Measurements from ENCODE around the gene PDE6H. TPM values are rescaled to one million over a fixed set of nuclear protein-coding genes. Genes with fewer than 3 reads are reported as not detected.

The PDE6H gene
- total RNA-seq, 1 donor from 2014 or later: not detected

DNA sequence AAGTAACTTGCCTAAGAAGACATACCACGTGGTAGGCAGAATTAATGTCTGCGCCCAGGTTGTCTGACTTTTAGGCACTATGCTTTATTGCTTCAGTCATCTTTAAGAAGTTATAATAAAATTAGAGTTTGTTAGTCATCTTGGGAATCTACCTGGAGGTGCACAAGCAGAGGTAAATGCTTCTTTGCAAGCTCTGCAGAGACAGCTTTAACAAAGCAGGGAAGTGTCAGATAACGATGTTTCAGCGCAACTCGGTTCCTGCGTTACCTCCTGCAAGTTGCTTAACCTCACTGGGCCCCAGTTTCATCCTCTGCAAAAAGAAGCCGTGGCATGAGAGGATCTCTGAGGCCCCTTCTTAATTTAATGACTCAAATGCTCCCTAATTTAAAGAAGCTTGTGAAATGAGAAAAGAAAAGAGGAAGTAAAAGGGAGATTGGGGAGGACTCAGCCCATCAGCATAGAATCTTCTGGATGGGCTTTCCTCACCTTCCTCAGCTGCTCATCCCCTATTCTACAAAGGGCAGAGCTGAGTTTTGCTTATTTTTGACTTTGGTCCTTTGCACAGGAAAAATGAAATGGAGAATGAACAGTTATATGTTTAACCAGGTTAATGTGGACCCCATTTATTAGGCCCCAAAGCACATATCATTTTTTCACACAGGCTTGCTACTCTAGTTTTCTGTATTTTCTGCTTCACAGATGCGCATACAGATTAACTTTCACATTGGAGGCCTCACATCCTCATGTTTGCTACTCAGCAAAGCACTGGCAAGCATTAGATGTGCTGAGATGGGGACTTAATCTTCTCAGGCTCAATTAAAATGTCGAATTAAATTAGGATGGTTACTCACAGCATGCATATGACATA lies 16.6 kb upstream of the PDE6H start:
- TF ChIP-seq, protein P1, sequence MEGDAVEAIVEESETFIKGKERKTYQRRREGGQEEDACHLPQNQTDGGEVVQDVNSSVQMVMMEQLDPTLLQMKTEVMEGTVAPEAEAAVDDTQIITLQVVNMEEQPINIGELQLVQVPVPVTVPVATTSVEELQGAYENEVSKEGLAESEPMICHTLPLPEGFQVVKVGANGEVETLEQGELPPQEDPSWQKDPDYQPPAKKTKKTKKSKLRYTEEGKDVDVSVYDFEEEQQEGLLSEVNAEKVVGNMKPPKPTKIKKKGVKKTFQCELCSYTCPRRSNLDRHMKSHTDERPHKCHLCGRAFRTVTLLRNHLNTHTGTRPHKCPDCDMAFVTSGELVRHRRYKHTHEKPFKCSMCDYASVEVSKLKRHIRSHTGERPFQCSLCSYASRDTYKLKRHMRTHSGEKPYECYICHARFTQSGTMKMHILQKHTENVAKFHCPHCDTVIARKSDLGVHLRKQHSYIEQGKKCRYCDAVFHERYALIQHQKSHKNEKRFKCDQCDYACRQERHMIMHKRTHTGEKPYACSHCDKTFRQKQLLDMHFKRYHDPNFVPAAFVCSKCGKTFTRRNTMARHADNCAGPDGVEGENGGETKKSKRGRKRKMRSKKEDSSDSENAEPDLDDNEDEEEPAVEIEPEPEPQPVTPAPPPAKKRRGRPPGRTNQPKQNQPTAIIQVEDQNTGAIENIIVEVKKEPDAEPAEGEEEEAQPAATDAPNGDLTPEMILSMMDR (conservative IDR thresholded peaks at IDR 0.05): no peak
- Mint-ChIP-seq H3K4me1 (peaks cover 3% of the 10 kb centered on the region), H3K27ac (ENCODE audit: unreplicated experiment) (no peak overlapping the region), H3K4me3 (no peak overlapping the region), H3K36me3 (ENCODE audit: low read depth) (no peaks in the 10 kb centered on the region), H3K27me3 (ENCODE audit: low read depth) (no peaks in the 10 kb centered on the region), H3K9me3 (no peaks in the 10 kb centered on the region)
- DNase-seq (ENCODE audit: low read depth, low spot score): no peak

DNA sequence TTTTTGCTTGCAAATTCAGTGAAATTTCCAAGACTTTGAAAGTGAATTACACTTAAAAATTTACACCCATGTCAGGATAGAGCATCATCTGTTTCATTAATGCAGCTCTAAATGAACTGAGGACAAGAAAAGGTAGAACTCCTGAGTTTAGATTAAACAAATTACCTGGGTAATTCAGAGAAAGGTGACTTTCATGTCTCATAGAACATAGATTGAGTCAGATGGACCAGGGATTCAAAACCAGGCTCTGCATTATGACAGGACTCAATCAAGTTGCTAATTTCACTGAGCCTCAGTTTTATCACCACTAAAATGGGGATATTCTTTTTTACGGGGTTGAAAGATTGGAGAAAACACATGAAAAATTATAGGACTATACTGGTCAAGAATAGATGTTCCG lies 15.9 kb upstream of the PDE6H start:
- H3K27ac Mint-ChIP-seq (ENCODE audit: unreplicated experiment): no peak overlapping the region
- no peaks in the 10 kb centered on the region for H3K27me3 Mint-ChIP-seq (ENCODE audit: low read depth)
- TF ChIP-seq, protein P1 (conservative IDR thresholded peaks at IDR 0.05): no peak
- H3K4me3 Mint-ChIP-seq: no peak overlapping the region
- no peaks in the 10 kb centered on the region for H3K9me3 Mint-ChIP-seq
- H3K36me3 Mint-ChIP-seq (ENCODE audit: low read depth): no peaks in the 10 kb centered on the region
- DNase-seq (ENCODE audit: low read depth, low spot score): no peak
- H3K4me1 Mint-ChIP-seq: peaks cover 3% of the 10 kb centered on the region

DNA sequence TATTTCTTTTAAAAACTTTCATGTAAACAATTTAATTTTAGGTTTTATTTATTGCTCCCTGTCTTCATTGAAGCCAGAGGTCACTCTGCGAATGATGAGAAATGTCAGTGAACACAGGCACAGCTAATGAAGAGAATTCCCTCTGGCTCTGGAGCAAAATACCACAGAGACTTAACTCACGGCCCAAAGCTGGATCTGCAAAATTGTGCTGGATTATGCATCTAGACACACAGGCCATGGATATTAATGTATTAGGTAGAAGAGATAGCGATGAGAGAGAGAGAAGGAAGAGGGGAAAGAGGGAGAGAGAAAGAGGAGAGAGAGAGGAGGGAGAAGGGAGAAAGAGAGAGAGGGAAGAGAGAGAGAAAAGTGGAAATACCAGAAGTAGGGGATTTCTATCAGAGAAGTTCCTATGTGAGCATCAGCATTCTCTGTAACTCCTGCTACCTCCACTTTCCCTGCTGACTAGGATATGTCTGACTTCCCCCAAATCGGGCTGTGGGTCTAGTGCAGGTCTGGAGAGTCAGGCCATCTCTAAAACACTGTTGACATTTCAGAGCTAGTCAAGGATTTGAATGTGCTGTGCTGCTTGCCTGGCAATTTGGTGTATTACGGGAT lies 15.2 kb upstream of the PDE6H start:
- no peak overlapping the region for H3K4me3 Mint-ChIP-seq
- H3K36me3 Mint-ChIP-seq (ENCODE audit: low read depth): no peaks in the 10 kb centered on the region
- no peak overlapping the region for H3K27ac Mint-ChIP-seq (ENCODE audit: unreplicated experiment)
- H3K4me1 Mint-ChIP-seq: no peaks in the 10 kb centered on the region
- no peaks in the 10 kb centered on the region for H3K27me3 Mint-ChIP-seq (ENCODE audit: low read depth)
- DNase-seq (ENCODE audit: low read depth, low spot score): no peak
- H3K9me3 Mint-ChIP-seq: no peaks in the 10 kb centered on the region
- TF ChIP-seq, protein P1 (conservative IDR thresholded peaks at IDR 0.05): no peak

DNA sequence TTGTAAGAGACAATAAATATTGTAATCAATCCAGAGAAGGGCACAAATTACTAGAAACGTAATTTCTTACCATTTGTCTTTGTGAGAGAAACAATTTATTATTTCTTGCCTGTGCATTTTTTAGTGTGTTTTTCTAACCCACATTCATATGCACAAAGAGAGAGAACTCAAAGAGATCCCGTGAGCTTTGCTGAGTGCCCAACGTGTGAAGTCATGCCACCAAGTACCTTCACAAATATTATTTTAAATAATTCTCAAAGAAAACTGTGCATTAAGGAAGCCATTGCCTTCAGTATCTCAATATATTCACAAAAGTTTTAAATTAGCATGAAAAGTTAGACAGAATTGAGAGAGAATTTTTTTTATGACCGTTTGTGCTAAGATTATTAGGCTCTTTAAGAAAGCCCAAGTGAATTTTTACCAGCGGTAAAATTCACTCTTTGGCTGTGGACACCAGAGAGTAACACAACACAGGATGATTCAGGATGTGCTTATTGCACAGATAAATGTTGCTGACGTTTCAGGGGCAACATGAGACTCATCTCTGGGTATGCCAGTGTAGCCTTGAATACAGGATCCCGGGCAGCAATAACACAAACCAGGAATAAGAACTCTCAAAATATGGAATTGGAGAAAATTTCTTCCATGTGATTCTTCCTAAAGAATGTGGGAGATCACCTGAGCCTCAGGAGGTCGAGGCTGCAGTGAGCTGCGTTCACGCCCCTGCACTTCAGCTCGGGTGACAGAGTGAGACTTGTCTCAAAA lies 14.3 kb upstream of the PDE6H start:
- no peaks in the 10 kb centered on the region for H3K27me3 Mint-ChIP-seq (ENCODE audit: low read depth)
- no peaks in the 10 kb centered on the region for H3K4me1 Mint-ChIP-seq
- H3K27ac Mint-ChIP-seq (ENCODE audit: unreplicated experiment): no peak overlapping the region
- no peak overlapping the region for H3K4me3 Mint-ChIP-seq
- DNase-seq (ENCODE audit: low read depth, low spot score): no peak
- no peaks in the 10 kb centered on the region for H3K36me3 Mint-ChIP-seq (ENCODE audit: low read depth)
- no peaks in the 10 kb centered on the region for H3K9me3 Mint-ChIP-seq
- TF ChIP-seq, protein P1 (conservative IDR thresholded peaks at IDR 0.05): no peak

DNA sequence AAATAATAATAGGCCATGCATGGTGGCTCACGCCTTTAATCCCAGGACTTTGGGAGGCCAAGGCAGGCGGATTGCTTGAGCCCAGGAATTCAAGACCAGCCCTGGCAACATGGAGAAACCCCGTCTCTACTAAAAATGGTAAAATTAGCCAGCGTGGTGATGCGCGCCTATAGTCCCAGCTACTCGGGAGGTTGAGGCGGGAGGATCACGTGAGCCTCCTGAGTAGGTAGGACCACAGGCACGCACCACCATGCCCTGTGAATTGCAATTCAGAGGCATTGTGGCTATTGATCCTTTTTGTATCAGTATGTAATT lies 13.8 kb upstream of the PDE6H start:
- Mint-ChIP-seq H3K9me3 (no peaks in the 10 kb centered on the region), H3K36me3 (ENCODE audit: low read depth) (no peaks in the 10 kb centered on the region), H3K27me3 (ENCODE audit: low read depth) (no peaks in the 10 kb centered on the region), H3K4me3 (no peak overlapping the region), H3K4me1 (no peaks in the 10 kb centered on the region), H3K27ac (ENCODE audit: unreplicated experiment) (no peak overlapping the region)
- TF ChIP-seq, protein P1 (conservative IDR thresholded peaks at IDR 0.05): no peak
- DNase-seq (ENCODE audit: low read depth, low spot score): no peak

Measured in neural crest cell (in vitro differentiated cells).